HEK293T (cell line): ENCODE data around the gene GABRB1.

Experiments used
- CTCF ChIA-PET: fragments of 350-600 bp; formaldehyde crosslinking; extraction: SDS; loops from one replicate; lab custom pipeline; 2021; ENCODE audit warnings: antibody characterized with exemption, inconsistent platforms; lab: Yijun Ruan, JAX
- POLR2A ChIA-PET: fragments of 350-600 bp; formaldehyde crosslinking; extraction: SDS; loops from one replicate; lab custom pipeline; 2020; ENCODE audit warnings: antibody characterized with exemption, inconsistent platforms; lab: Yijun Ruan, JAX
- DNase-seq: peaks from one replicate; pipeline ENCODE4 v3.0.0; 2012; ENCODE audit warnings: mixed read lengths; ENCODE audit errors: extremely low spot score
- ARNT ChIP-seq: fragments of 450-650 bp; IDR thresholded peaks from 2 replicates; pipeline ENCODE4 v1.6.1; 2017; ENCODE audit warnings: mild to moderate bottlenecking
- BHLHE40 ChIP-seq: fragments of 450-650 bp; IDR thresholded peaks from 2 replicates; pipeline ENCODE4 v1.6.1; 2016; ENCODE audit warnings: mild to moderate bottlenecking, moderate library complexity, borderline replicate concordance
- CTBP1 ChIP-seq: fragments of 450-650 bp; IDR thresholded peaks from 2 replicates; pipeline ENCODE4 v1.6.1; 2016; ENCODE audit warnings: borderline replicate concordance
- ELF4 ChIP-seq: fragments of 450-650 bp; IDR thresholded peaks from 2 replicates; pipeline ENCODE4 v1.6.1; 2017; ENCODE audit warnings: antibody characterized with exemption
- FOXA1 ChIP-seq: fragments of 450-650 bp; IDR thresholded peaks from 2 replicates; pipeline ENCODE4 v1.6.1; 2016; ENCODE audit warnings: mild to moderate bottlenecking
- FOXK2 ChIP-seq: fragments of 450-650 bp; IDR thresholded peaks from 2 replicates; pipeline ENCODE4 v1.6.1; 2016; ENCODE audit warnings: mild to moderate bottlenecking
- FOXM1 ChIP-seq: fragments of 450-650 bp; IDR thresholded peaks from 2 replicates; pipeline ENCODE4 v1.6.1; 2017; ENCODE audit warnings: mild to moderate bottlenecking, borderline replicate concordance
- HDGF ChIP-seq: fragments of 450-650 bp; IDR thresholded peaks from 2 replicates; pipeline ENCODE4 v1.6.1; 2017; ENCODE audit warnings: antibody characterized with exemption, borderline replicate concordance
- L3MBTL2 ChIP-seq: fragments of 450-650 bp; conservative IDR thresholded peaks from 2 replicates; pipeline ENCODE4 v1.6.1; 2016; ENCODE audit warnings: mild to moderate bottlenecking
- LEF1 ChIP-seq: fragments of 450-650 bp; IDR thresholded peaks from 2 replicates; pipeline ENCODE4 v1.6.1; 2017; ENCODE audit warnings: mild to moderate bottlenecking, borderline replicate concordance
- NFRKB ChIP-seq: fragments of 450-650 bp; IDR thresholded peaks from 2 replicates; pipeline ENCODE4 v1.6.1; 2016; ENCODE audit warnings: mild to moderate bottlenecking, moderate library complexity
- SP1 ChIP-seq: fragments of 450-650 bp; IDR thresholded peaks from 2 replicates; pipeline ENCODE4 v1.6.1; 2017
- SUZ12 ChIP-seq: fragments of 450-650 bp; IDR thresholded peaks from 2 replicates; pipeline ENCODE4 v1.6.1; 2016; ENCODE audit warnings: mild to moderate bottlenecking
- TARDBP ChIP-seq: fragments of 450-650 bp; IDR thresholded peaks from 2 replicates; pipeline ENCODE4 v1.6.1; 2016
- ZNF384 ChIP-seq: fragments of 450-650 bp; IDR thresholded peaks from 2 replicates; pipeline ENCODE4 v1.6.1; 2016
- TF ChIP-seq, protein P1 (sequence below): fragments of 450-650 bp; IDR thresholded peaks from 2 replicates; pipeline ENCODE4 v1.6.1; 2016

Gene GABRB1

DNA sequence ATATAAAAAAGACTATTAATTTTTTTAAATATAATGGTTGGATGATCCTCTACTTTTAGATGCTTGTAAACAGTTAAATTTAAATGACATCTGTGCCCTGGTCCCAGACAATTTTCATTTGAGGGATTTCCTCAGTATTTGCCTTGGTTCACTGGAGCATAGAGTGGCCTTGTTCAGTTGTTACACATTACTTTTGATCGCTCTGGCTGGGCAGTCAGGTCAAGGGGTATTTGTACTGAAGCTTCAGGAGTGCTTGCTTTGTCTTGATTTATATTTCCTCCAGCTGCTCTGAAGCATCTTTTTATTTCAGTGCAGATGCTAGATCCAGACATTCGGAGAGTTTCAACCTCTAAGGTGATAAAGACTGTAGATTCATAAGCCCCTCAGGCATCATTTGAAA is 382.2 kb downstream of the GABRB1 start:
- TF ChIP-seq TARDBP, result no peak
- TF ChIP-seq, protein P1, sequence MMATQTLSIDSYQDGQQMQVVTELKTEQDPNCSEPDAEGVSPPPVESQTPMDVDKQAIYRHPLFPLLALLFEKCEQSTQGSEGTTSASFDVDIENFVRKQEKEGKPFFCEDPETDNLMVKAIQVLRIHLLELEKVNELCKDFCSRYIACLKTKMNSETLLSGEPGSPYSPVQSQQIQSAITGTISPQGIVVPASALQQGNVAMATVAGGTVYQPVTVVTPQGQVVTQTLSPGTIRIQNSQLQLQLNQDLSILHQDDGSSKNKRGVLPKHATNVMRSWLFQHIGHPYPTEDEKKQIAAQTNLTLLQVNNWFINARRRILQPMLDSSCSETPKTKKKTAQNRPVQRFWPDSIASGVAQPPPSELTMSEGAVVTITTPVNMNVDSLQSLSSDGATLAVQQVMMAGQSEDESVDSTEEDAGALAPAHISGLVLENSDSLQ, result no peak
- TF ChIP-seq FOXM1, result no peak
- no peak for TF ChIP-seq ARNT
- no peak for TF ChIP-seq SUZ12
- no peak for TF ChIP-seq SP1
- TF ChIP-seq ZNF384, result no peak
- TF ChIP-seq ELF4, result no peak
- TF ChIP-seq L3MBTL2, result no peak
- no peak for TF ChIP-seq FOXA1
- TF ChIP-seq FOXK2, result no peak
- ChIA-PET CTCF (no interaction called here), POLR2A (no interaction called here)
- DNase-seq, result no peak

DNA sequence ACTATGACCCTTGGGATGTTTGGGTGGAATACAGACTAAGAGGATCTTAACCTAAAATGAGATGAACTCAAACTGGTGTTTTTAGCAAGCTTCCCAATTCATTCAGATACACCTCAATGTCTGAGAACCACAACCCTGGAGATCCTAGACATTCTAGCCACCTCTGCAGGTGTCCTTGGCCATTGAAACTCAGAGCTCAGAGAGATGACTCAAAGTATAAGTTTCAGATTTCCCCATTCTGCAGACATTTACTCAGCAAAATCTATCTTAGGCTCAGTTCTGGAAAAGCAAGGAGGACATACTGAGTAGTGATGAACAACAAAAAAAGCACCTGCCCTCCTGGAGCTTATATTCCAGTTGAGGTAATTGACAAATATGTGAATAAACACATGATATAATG is 384.4 kb downstream of the GABRB1 start:
- POLR2A ChIA-PET, result no interaction called here
- no peak for DNase-seq
- CTCF ChIA-PET, result no interaction called here
- TF ChIP-seq ZNF384 (no peak), FOXM1 (no peak), SP1 (no peak), FOXA1 (no peak), SUZ12 (no peak), CTBP1 (no peak), BHLHE40 (no peak), FOXK2 (no peak)
- TF ChIP-seq, protein P1, result no peak

DNA sequence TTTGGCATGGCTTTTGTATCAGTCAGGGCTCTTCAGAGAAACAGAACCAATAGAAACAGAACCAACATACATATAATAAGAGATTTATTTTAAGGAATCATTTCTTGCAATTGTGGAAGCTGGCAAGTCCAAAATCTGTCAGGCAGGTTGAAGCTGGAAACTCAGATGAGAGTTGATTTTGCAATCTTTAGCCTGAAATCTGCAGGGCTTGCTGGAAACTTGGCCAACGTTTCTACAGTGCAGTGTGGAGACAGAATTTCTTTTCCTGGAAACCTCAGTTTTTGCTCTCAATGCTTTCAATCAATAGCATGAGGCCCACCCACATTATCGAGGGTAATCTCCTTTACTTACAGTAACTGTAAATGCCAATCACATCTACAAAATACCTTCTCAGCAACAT is 386.8 kb downstream of the GABRB1 start:
- CTCF ChIA-PET, result no interaction called here
- TF ChIP-seq, protein P1, result no peak
- TF ChIP-seq FOXA1, result no peak
- no peak for TF ChIP-seq CTBP1
- TF ChIP-seq ARNT, result no peak
- TF ChIP-seq FOXK2, result no peak
- no peak for TF ChIP-seq BHLHE40
- TF ChIP-seq SP1, result no peak
- no peak for TF ChIP-seq L3MBTL2
- no peak for TF ChIP-seq NFRKB
- TF ChIP-seq FOXM1, result no peak
- no peak for TF ChIP-seq ZNF384
- TF ChIP-seq ELF4, result no peak
- TF ChIP-seq LEF1, result no peak
- TF ChIP-seq TARDBP, result no peak
- TF ChIP-seq HDGF, result no peak
- TF ChIP-seq SUZ12, result no peak
- POLR2A ChIA-PET, result no interaction called here
- DNase-seq, result no peak

DNA sequence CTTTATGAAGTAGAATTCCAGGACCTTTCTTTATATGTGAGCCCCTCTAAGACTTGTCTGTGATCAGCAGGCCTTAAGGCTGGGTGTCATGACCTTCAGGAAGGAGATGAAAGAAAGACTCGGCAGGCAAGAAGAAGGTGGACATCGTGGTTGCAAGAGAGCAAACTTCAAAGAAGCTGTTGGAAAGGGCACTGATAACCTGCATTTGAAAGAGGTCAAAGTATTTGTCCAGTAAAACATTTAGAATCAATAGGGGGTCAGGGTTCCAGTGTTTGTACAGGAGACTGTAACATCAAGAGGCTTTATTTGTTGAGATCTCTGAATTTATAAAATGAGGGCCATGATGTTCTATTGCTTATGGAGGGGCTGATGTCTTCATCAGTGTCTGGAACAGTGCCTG is 387.9 kb downstream of the GABRB1 start:
- TF ChIP-seq, protein P1, result no peak
- TF ChIP-seq ZNF384 (no peak), ARNT (no peak), SP1 (no peak)
- CTCF ChIA-PET, result no interaction called here
- no peak for DNase-seq
- POLR2A ChIA-PET, result no interaction called here

DNA sequence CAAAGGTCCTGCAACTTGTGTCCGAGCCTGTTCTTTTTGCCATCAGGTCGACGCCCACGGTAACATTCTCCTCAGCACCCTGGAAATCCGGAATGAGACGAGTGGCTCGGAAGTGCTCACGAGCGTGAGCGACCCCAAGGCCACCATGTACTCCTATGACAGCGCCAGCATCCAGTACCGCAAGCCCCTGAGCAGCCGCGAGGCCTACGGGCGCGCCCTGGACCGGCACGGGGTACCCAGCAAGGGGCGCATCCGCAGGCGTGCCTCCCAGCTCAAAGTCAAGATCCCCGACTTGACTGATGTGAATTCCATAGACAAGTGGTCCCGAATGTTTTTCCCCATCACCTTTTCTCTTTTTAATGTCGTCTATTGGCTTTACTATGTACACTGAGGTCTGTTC is 394.3 kb downstream of the GABRB1 start:
- POLR2A ChIA-PET, result no interaction called here
- CTCF ChIA-PET, result no interaction called here
- TF ChIP-seq ELF4, result no peak
- no peak for TF ChIP-seq NFRKB
- no peak for TF ChIP-seq LEF1
- no peak for TF ChIP-seq L3MBTL2
- TF ChIP-seq TARDBP, result no peak
- no peak for TF ChIP-seq FOXM1
- TF ChIP-seq ZNF384, result no peak
- TF ChIP-seq CTBP1, result no peak
- no peak for TF ChIP-seq SUZ12
- TF ChIP-seq ARNT, result no peak
- TF ChIP-seq, protein P1, result no peak
- no peak for TF ChIP-seq HDGF
- TF ChIP-seq FOXK2, result no peak
- TF ChIP-seq FOXA1, result no peak
- no peak for TF ChIP-seq BHLHE40
- DNase-seq, result no peak

DNA sequence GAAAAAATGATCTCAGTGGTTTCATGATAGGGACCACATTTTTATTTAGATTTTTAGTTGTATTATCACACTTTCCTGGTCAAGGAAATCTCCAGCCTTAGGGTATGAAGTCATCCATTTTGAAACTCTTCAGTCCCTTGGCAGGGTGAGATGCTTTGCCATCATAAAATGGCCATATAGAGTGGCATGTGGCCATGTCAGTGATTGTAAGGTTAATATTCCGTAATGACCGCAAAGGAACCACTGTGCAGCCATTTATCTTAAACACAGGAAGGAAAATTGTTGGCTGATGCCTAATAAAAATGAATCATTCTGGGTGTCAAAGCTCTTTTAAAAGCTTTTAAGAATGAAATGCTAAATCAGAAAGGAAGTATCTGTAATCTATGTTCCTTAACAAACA is 396.6 kb downstream of the GABRB1 start:
- DNase-seq, result no peak
- CTCF ChIA-PET, result no interaction called here
- TF ChIP-seq FOXM1 (no peak), ZNF384 (no peak), ELF4 (no peak), HDGF (no peak), NFRKB (no peak), L3MBTL2 (no peak), FOXA1 (no peak), BHLHE40 (no peak), LEF1 (no peak), TARDBP (no peak), SUZ12 (no peak), SP1 (no peak), CTBP1 (no peak), FOXK2 (no peak), ARNT (no peak)
- TF ChIP-seq, protein P1, result no peak
- POLR2A ChIA-PET, result no interaction called here
